Endothelial cell of umbilical vein (primary cell): ENCODE results near the gene OTULIN.

Source experiments
- CTCF ChIP-seq, 2 donors: IDR thresholded peaks; 1 replicate in 1 of 2; 2 replicates in 1 of 2; pipeline ENCODE4 v1.5.1; 2011; ENCODE audit warnings: low read length in 2 of 2, mild to moderate bottlenecking in 2 of 2, moderate library complexity in 2 of 2, control low read depth in 1 of 2, inconsistent platforms in 1 of 2, low read depth in 1 of 2; ENCODE audit not compliant: insufficient read depth in 1 of 2; ENCODE audit errors: extremely low read depth in 1 of 2
- EZH2 ChIP-seq: IDR thresholded peaks from 2 replicates; pipeline ENCODE4 v1.6.1; 2012; ENCODE audit warnings: borderline replicate concordance, low read depth, mild to moderate bottlenecking, moderate library complexity, low read length, inconsistent platforms; ENCODE audit not compliant: severe bottlenecking
- MAX ChIP-seq: IDR thresholded peaks from 2 replicates; pipeline ENCODE4 v1.6.1; 2011; ENCODE audit not compliant: insufficient read depth, insufficient read length
- MYC ChIP-seq: IDR thresholded peaks from one replicate; pipeline ENCODE4 v1.6.1; 2011; ENCODE audit warnings: mild to moderate bottlenecking, low read depth, low read length
- POLR2A ChIP-seq: IDR thresholded peaks from 2 replicates; pipeline ENCODE4 v1.6.1; 2012; ENCODE audit warnings: low read depth, mild to moderate bottlenecking, control low read depth, low read length
- POLR2AphosphoS5 ChIP-seq: IDR thresholded peaks from 2 replicates; pipeline ENCODE4 v1.6.1; 2012; ENCODE audit warnings: low read depth, mild to moderate bottlenecking, control low read depth, low read length, moderate library complexity; ENCODE audit not compliant: insufficient read depth

- TF ChIP-seq CTCF (IDR thresholded peaks at IDR 0.05; ENCODE audit: extremely low read depth in 1 of 2, insufficient read depth in 1 of 2, low read depth in 1 of 2, low read length in 2 of 2) (no peak), POLR2A (no peak), EZH2 (no peak), POLR2AphosphoS5 (no peak), MYC (no peak), MAX (no peak)
These were observed 65.2 kb downstream of the OTULIN start for GRCh38 chr5:14729448-14730385.
